Measurements from ENCODE around the gene CLIC1. TPM values are rescaled to one million over a fixed set of nuclear protein-coding genes. Genes with fewer than 3 reads are reported as not detected.

CLIC1 gene
- polyA plus RNA-seq, 1 experiment = 866 TPM

DNA sequence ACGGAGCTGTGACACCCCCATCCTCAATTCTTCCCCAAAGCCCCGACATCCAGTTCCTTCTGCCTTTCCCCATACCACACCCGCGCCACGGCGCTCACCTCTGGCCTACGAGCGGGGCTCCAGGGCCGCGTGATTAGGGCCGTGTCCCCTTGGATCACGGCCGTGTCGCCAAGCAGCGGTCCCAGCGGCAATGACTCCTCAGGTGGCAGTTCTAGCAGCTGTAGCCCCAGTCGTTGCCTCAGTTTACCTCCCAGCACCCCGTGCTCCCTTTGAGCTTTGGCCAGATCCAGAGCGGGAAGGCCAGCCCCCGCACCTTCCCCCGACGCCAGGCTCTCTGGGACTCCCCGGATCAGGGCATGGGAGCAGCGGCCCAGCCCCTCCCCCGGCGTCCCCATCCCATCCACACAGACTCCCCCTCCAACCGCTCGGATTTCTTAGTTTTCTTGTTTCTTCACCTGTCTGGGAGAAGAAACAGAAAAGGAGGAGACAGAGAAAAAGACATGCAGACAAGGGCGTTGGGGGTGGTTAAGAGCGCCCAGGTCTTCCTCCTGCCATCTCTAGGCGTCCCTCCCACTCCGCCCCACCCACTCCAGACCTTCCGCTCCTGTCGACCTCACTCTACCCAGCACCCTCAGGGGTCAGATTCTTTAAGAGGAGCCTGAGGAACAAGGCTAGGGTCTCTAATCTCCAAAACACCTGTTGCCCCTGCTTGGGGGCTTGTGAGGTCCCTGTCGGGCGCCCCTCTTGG, 7.4 kb downstream of the CLIC1 start, which contains the start of gene DDAH2:
Gene DDAH2, minus strand, starts transcription at position 533 of the 748 bp plus-strand sequence. Its CDS starts 138 bp downstream, at position 395.
- Histone ChIP-seq H3K4me3 (ENCODE audit: low read depth, low read length) (peak within 1 kb of the TSS; percentile 88), H3K36me3 (ENCODE audit: control insufficient read depth, insufficient read depth, low read length) (peaks cover 25% of the 10 kb centered on the region), H3K27me3 (ENCODE audit: control insufficient read depth, insufficient read depth, low read length) (no peaks in the 10 kb centered on the region)
- no peak for DNase-seq (ENCODE audit: low read depth)
- ChIA-PET POLR2A (interaction anchor here (0.9 kb wide), 1 partner anchor 11 kb away, joined by 3 read pairs; the partner anchor contains the start of gene MSH5), CTCF (interaction anchor here (0.6 to 4.6 kb wide), 15 partner anchors 8 to 142 kb away, joined by 3 to 28 read pairs (median 6); partner anchors contain the start of genes LY6G6C, LY6G6D, MSH5 and VARS1)
- TF ChIP-seq, protein P1, sequence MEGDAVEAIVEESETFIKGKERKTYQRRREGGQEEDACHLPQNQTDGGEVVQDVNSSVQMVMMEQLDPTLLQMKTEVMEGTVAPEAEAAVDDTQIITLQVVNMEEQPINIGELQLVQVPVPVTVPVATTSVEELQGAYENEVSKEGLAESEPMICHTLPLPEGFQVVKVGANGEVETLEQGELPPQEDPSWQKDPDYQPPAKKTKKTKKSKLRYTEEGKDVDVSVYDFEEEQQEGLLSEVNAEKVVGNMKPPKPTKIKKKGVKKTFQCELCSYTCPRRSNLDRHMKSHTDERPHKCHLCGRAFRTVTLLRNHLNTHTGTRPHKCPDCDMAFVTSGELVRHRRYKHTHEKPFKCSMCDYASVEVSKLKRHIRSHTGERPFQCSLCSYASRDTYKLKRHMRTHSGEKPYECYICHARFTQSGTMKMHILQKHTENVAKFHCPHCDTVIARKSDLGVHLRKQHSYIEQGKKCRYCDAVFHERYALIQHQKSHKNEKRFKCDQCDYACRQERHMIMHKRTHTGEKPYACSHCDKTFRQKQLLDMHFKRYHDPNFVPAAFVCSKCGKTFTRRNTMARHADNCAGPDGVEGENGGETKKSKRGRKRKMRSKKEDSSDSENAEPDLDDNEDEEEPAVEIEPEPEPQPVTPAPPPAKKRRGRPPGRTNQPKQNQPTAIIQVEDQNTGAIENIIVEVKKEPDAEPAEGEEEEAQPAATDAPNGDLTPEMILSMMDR (IDR thresholded peaks at IDR 0.05; ENCODE audit: insufficient read depth, low read depth, low read length) = peak; percentile 55

DNA sequence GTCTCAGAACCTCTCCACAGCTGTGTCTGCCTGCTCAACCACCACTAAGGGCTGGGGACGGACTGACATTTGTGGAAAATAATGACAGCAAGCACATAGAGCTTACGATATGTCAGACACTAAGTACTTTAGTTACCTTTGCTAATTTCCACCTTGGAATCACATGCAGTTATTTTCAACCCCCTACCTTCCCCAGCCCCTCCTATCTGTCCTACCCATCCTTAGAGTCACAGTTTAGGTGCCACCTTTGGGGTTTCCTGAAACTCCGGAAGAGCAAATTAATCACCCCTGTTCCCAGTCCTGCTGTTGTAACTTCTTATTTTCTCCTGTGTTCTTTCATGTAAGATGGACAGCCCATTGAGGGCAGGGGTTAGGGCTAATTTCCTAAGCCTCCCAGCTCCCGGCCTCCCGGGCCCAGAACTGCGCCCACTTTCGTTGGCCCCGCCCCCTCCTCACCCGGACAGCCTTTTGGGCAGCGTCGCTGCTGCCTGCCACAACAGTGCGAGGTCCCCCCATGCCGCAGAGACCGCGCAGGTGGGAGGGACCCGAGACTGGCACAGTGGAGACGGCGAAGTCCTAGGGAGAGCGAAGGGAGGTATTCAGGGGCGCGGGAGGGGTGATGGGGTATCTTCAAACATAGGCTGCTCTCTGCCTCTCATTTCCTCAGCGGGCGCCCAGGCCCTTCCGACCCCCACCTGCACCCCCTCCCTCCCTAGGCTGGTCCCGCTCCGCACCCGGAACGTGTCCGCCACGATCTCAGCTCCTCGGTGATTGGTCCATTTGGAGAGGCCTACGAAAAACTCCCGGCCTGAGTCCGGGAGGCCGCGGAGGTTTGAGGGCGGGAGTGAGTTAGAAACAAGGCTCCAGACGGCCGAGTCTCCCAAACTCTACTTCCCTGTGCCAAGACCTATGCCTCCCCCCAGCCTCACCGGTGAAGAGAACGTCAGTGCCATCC, 8.3 kb downstream of the CLIC1 start:
- Histone ChIP-seq H3K4me3 (ENCODE audit: low read depth, low read length) (peak overlapping the region; percentile 88), H3K36me3 (ENCODE audit: control insufficient read depth, insufficient read depth, low read length) (peaks cover 17% of the 10 kb centered on the region), H3K27me3 (ENCODE audit: control insufficient read depth, insufficient read depth, low read length) (no peaks in the 10 kb centered on the region)
- no peak for DNase-seq (ENCODE audit: low read depth)
- POLR2A ChIA-PET = no interaction called here
- CTCF ChIA-PET = interaction anchor here (0.6 to 4.6 kb wide), 3 partner anchors 7 to 102 kb away, joined by 3 to 28 read pairs (median 8); partner anchors contain the start of gene LY6G6C
- TF ChIP-seq, protein P1 (IDR thresholded peaks at IDR 0.05; ENCODE audit: insufficient read depth, low read depth, low read length) = no peak

DNA sequence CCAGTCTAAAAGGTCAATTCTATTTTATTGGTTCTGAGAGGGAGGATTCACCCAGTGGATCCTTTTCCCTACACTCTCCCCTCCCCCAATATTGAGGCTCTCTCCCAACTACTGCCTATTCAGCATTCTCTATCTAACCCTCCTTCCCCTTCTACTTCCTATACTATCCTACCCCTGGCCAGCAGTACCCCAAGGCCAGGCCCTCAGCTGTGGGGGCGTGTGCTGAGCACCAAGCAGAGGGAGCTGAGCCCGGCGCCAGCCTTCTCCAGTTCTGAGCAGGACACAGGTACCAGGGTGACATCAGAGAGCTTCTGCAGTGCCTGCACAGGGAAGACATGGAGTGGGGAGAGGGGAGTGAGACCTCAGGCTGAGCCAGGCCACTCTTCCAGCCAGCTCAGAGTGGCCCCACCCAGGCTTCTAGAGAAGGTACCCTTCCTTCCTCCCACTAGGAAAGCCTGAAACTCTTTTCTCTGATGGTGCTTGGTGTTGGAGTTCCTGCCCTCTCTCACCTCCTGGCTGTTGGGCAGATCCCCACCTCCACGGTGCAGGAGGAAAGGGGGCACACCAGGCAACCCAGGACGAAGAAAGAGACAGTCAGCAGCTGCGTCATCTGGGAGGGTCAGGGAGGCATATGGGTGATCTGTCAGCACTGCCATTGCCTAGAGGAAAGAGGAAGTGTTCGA, 9.2 kb downstream of the CLIC1 start:
- H3K4me3 ChIP-seq (ENCODE audit: low read depth, low read length) = no peak overlapping the region
- H3K27me3 ChIP-seq (ENCODE audit: control insufficient read depth, insufficient read depth, low read length) = no peaks in the 10 kb centered on the region
- no peak for DNase-seq (ENCODE audit: low read depth)
- peaks cover 17% of the 10 kb centered on the region for H3K36me3 ChIP-seq (ENCODE audit: control insufficient read depth, insufficient read depth, low read length)
- TF ChIP-seq, protein P1 (IDR thresholded peaks at IDR 0.05; ENCODE audit: insufficient read depth, low read depth, low read length) = no peak
- ChIA-PET POLR2A (no interaction called here), CTCF (interaction anchor here (0.6 to 4.6 kb wide), 3 partner anchors 16 to 103 kb away, joined by 3 to 28 read pairs (median 4); no protein-coding TSS in a partner anchor)

DNA sequence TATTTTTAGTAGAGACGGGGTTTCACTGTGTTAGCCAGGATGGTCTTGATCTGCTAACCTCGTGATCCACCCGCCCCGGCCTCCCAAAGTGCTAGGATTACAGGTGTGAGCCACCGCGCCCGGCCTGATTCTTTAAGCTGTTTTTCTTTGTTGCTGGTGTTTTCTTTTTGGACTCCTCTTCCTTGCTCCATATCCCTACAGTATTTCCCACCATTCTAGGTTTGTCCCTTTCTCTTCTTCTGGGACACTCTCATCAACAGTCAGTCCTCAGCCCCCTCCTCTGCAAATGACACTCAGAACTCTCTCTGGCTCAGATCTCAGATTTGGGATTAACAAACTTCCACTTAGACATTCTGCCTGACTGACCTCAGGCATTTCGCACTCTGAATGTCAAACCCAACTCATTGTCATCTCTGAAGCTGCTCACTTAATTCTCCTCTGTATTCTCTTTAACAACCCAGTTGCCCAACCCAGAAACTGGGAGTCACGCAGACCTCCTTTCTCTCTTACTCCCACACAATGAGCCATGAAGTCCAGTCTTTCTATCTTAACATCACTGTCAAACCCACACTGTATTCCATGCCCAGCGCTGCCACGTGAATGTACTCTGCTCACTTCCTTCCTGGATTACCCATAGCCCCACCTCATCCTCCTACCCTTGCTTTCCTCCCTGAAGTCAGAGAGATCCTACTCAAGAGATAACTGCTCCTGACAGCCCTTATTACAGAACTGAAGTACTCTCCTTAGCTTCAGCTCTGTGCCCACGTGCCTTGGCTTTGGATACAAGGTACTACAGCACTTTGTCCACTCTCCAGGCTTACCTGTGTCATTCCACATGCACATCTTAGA, 10.6 kb downstream of the CLIC1 start:
- Histone ChIP-seq H3K27me3 (ENCODE audit: control insufficient read depth, insufficient read depth, low read length) (no peaks in the 10 kb centered on the region), H3K4me3 (ENCODE audit: low read depth, low read length) (no peak overlapping the region), H3K36me3 (ENCODE audit: control insufficient read depth, insufficient read depth, low read length) (peaks cover 10% of the 10 kb centered on the region)
- POLR2A ChIA-PET = no interaction called here
- TF ChIP-seq, protein P1 (IDR thresholded peaks at IDR 0.05; ENCODE audit: insufficient read depth, low read depth, low read length) = no peak
- CTCF ChIA-PET = interaction anchor here (0.8 to 1.8 kb wide), 2 partner anchors 9 to 14 kb away, joined by 3 to 4 read pairs; no protein-coding TSS in a partner anchor
- no peak for DNase-seq (ENCODE audit: low read depth)
